T-cell (primary cell): Measurements from ENCODE around the gene CCDC88C. TPM values are rescaled to one million over a fixed set of nuclear protein-coding genes. Genes with fewer than 3 reads are reported as not detected.

ENCODE experiments used
- ATAC-seq, 4 experiments: fragments of 200-7000 bp in 3 of 4; fragments of 150-1000 bp in 1 of 4; cut with Tn5 transposase; replicated peaks in 1 of 4; 1 replicate in 3 of 4; 2 replicates in 1 of 4; pipeline ENCODE4 v1.10.0; 2021; ENCODE audit warnings: moderate library complexity in 3 of 4, mild to moderate bottlenecking in 2 of 4, moderate number of reproducible peaks in 1 of 4
- CTCF ChIA-PET, 2 donors: fragments of 300-600 bp; sonication (Branson Sonifier 250); formaldehyde crosslinking; loops; one replicate each; lab custom pipeline; 2022; ENCODE audit warnings: antibody characterized with exemption in 2 of 2; lab: Charles Lee
- POLR2A ChIA-PET, 2 donors: fragments of 300-600 bp; sonication (Branson Sonifier 250); formaldehyde crosslinking; loops; one replicate each; lab custom pipeline; 2022; ENCODE audit warnings: antibody characterized with exemption in 2 of 2; lab: Charles Lee
- DNase-seq, 35 experiments: peaks; one replicate each; pipeline versions ENCODE4 v3.0.0 to v3.0.0-alpha.2; 2013 to 2023
- H3K27ac ChIP-seq: one replicate; pipeline ENCODE4 v1.5.1; 2013; ENCODE audit warnings: low read length
- H3K27me3 ChIP-seq, 2 experiments: replicated peaks in 1 of 2; 1 replicate in 1 of 2; 2 replicates in 1 of 2; pipeline versions ENCODE4 v1.6.1 to v1.7.0; 2013; ENCODE audit warnings: low read length in 1 of 2, mixed read lengths in 1 of 2; ENCODE audit not compliant: control insufficient read depth in 2 of 2, insufficient read depth in 2 of 2; ENCODE audit errors: extremely low read depth in 1 of 2
- H3K36me3 ChIP-seq, 2 donors: 1 replicate in 1 of 2; 2 replicates in 1 of 2; pipeline versions ENCODE4 v1.6.1 to v1.7.0; 2013; ENCODE audit warnings: low read length in 1 of 2; ENCODE audit not compliant: control insufficient read depth in 2 of 2, insufficient read depth in 1 of 2; ENCODE audit errors: extremely low read depth in 1 of 2
- H3K4me1 ChIP-seq, 2 experiments: 1 replicate in 1 of 2; 2 replicates in 1 of 2; pipeline versions ENCODE4 v1.6.1 to v1.7.0; 2013; ENCODE audit warnings: low read length in 2 of 2, mixed read lengths in 1 of 2; ENCODE audit not compliant: insufficient read depth in 2 of 2, control insufficient read depth in 1 of 2; ENCODE audit errors: extremely low read depth in 1 of 2
- H3K4me3 ChIP-seq, 2 donors: 1 replicate in 1 of 2; 2 replicates in 1 of 2; pipeline versions ENCODE4 v1.5.1 to v1.7.0; 2013; ENCODE audit warnings: mild to moderate bottlenecking in 2 of 2, low read length in 1 of 2, moderate library complexity in 1 of 2; ENCODE audit not compliant: control insufficient read depth in 1 of 2; ENCODE audit errors: extremely low read depth in 1 of 2
- H3K9me3 ChIP-seq: 2 replicates; pipeline ENCODE4 v1.7.0; 2013
- H3K27ac Mint-ChIP-seq, 2 donors: one replicate each; pipeline ENCODE4 v1.8.0; 2020 to 2021; ENCODE audit warnings: mild to moderate bottlenecking in 2 of 2, mixed read lengths in 2 of 2
- H3K27me3 Mint-ChIP-seq, 2 donors: one replicate each; pipeline ENCODE4 v1.8.0; 2021 to 2022; ENCODE audit warnings: mixed read lengths in 2 of 2
- H3K36me3 Mint-ChIP-seq: one replicate; pipeline ENCODE4 v1.8.0; 2021; ENCODE audit warnings: mixed read lengths
- H3K4me1 Mint-ChIP-seq, 3 donors: one replicate each; pipeline ENCODE4 v1.8.0; 2020 to 2022; ENCODE audit warnings: mixed read lengths in 3 of 3, mild to moderate bottlenecking in 1 of 3
- H3K4me3 Mint-ChIP-seq, 3 donors: one replicate each; pipeline ENCODE4 v1.8.0; 2020 to 2022; ENCODE audit warnings: mild to moderate bottlenecking in 3 of 3, mixed read lengths in 3 of 3, moderate library complexity in 3 of 3
- H3K9me3 Mint-ChIP-seq, 3 donors: one replicate each; pipeline ENCODE4 v1.8.0; 2020 to 2022; ENCODE audit warnings: mixed read lengths in 3 of 3
- WGBS: methylation state at CpG from one replicate; pipeline ENCODE4 v1.1.5; 2013; ENCODE audit warnings: missing lambda C conversion rate; ENCODE audit not compliant: insufficient coverage; 5-methylcytosine and 5-hydroxymethylcytosine counted together
- total RNA-seq, 35 experiments: library from RNA in 6 of 35; stranded (reverse) in 6 of 35; fragments of 120-200 nt in 1 of 35; gene quantifications; one replicate each; pipeline versions ENCODE4 v1.2.1 to v1.2.4 and lab custom pipeline; 2013 to 2026

The CCDC88C gene
- total RNA-seq, 5 donors from 2014 or later (not counting 1 experiment from before 2014, with no cell fraction given) = 260 to 368 (median 275) TPM

DNA sequence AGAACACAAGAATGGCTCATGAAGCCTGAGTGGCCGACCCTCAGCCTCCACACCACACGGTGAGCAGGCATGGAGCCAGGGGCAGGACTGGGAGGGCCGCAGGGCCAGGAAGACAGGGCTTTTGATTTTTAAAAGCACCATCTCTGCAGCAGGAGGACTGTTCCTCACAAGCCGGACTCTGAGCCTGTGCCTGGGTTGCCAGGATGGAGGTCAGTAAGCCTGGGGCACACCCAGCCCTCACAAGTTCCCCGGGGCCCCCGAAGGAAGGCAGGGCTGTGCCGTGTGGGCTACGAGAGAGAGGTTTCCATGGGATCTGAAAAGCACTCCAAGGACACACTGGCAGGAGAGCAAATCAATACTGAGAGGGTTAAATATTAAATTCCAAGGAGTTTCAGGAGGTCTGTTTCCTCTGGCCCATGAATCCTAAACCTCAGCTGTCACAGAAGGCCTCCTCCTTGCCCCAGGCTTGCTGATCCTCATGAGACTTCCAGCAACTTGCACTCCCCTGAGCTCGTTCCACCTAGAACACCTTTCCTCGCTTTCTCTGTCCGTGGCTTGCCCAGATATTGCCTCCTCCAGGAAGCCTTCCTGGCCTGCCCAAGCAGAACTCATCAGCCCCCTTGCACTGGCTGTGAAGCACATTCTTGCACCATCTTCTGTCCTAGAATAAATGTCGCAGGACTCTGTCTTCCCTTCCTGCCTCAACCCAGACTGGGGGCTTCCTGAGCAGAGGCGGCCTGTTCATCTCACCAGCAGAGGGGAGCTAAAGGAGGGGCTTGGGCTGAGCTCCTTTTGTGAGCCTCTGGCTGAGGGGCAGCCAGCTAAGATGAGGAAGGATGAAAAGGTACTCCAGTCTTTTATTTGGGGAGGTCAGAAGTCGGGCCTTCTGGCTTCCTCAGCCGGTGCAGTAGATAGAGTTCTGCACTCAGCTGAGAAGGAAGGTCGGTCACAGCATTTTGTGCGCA is 64.6 kb downstream of the CCDC88C start:
- no peak for DNase-seq
- CTCF ChIA-PET = interaction anchor here (0.5 to 1.4 kb wide), 5 partner anchors 24 to 65 kb away, joined by 3 to 7 read pairs (median 5); partner anchors contain the start of gene CCDC88C (in 1 of the 2)
- H3K27ac Mint-ChIP-seq = peak overlapping the region; percentile 96 to 98
- peaks cover 7 to 36% of the 10 kb centered on the region in 2 donors for H3K36me3 ChIP-seq
- no peaks in the 10 kb centered on the region for H3K9me3 Mint-ChIP-seq
- H3K4me1 Mint-ChIP-seq = peaks cover 95 to 97% (median 95%) of the 10 kb centered on the region in 3 donors
- POLR2A ChIA-PET = interaction anchor here in 1 of 2 donors (0.5 kb wide), 1 partner anchor 15 kb away, joined by 3 read pairs; no protein-coding TSS in a partner anchor
- H3K27me3 ChIP-seq = no peaks in the 10 kb centered on the region
- no peak overlapping the region for H3K4me3 ChIP-seq
- peak overlapping the region; percentile 87 for H3K27ac ChIP-seq
- peak overlapping the region in 2 of 3 donors; percentile 35 to 87 for H3K4me3 Mint-ChIP-seq
- ATAC-seq = no peak
- peaks cover 17% of the 10 kb centered on the region for H3K36me3 Mint-ChIP-seq
- H3K9me3 ChIP-seq = no peaks in the 10 kb centered on the region
- peaks cover 59 to 97% of the 10 kb centered on the region in 2 experiments for H3K4me1 ChIP-seq
- WGBS = 82% methylated on average over 10 of the region's 17 CpGs
- H3K27me3 Mint-ChIP-seq = no peaks in the 10 kb centered on the region

DNA sequence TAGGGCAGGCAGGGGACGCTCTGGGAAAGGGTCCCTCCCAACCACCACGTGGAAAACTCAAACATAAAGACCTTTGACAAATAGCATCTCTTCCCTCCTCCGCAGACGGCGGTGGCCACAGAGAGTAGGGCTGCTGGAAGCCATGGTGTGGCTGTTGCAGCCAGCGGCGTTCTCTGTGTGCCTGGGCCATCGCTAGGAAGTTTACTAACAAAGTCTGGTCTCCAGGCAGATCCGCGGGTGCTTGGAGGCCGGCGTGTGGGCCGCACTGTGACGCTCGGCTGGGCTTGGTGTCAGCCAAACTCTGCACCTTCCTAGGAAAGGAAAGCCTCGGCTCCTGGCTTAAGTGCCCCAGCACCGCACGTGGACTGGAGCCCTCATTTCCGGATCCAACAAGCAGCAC is 65.6 kb downstream of the CCDC88C start:
- Mint-ChIP-seq H3K4me3 (peak overlapping the region; percentile 82 to 87 (median 83)), H3K27ac (peak overlapping the region; percentile 96 to 98), H3K27me3 (no peaks in the 10 kb centered on the region), H3K4me1 (peaks cover 89 to 98% (median 95%) of the 10 kb centered on the region in 3 donors), H3K9me3 (no peaks in the 10 kb centered on the region), H3K36me3 (peaks cover 15% of the 10 kb centered on the region)
- no peaks in the 10 kb centered on the region for H3K9me3 ChIP-seq
- POLR2A ChIA-PET = interaction anchor here (0.5 to 0.7 kb wide), 2 partner anchors 66 to 468 kb away, joined by 4 to 10 read pairs; partner anchors contain the start of gene CCDC88C (in 1 of the 2)
- peaks cover 7 to 29% of the 10 kb centered on the region in 2 donors for H3K36me3 ChIP-seq
- H3K27me3 ChIP-seq = no peaks in the 10 kb centered on the region
- CTCF ChIA-PET = interaction anchor here in 1 of 2 donors (1.2 kb wide), 1 partner anchor 29 kb away, joined by 3 read pairs; no protein-coding TSS in a partner anchor
- H3K4me1 ChIP-seq = peaks cover 59 to 91% of the 10 kb centered on the region in 2 experiments
- no peak overlapping the region for H3K4me3 ChIP-seq
- ATAC-seq = no peak
- peak overlapping the region; percentile 87 for H3K27ac ChIP-seq
- no peak for DNase-seq
- WGBS = 70% methylated on average over 15 of the region's 19 CpGs

GRCh38 chr14:91351512-91351862 is 66.1 kb downstream of the CCDC88C start:
- DNase-seq = no peak
- 55% methylated on average over 6 of the region's 10 CpGs for WGBS
- H3K4me1 ChIP-seq = peaks cover 56 to 91% of the 10 kb centered on the region in 2 experiments
- Mint-ChIP-seq H3K9me3 (no peaks in the 10 kb centered on the region), H3K27ac (peak overlapping the region; percentile 96 to 98), H3K36me3 (peaks cover 15% of the 10 kb centered on the region), H3K27me3 (no peaks in the 10 kb centered on the region), H3K4me1 (peaks cover 86 to 98% (median 95%) of the 10 kb centered on the region in 3 donors), H3K4me3 (peak overlapping the region; percentile 82 to 87 (median 83))
- no peaks in the 10 kb centered on the region for H3K9me3 ChIP-seq
- H3K36me3 ChIP-seq = peaks cover 10 to 26% of the 10 kb centered on the region in 2 donors
- ATAC-seq = peak in 1 of 4 experiments; percentile 3
- peak overlapping the region; percentile 87 for H3K27ac ChIP-seq
- H3K27me3 ChIP-seq = no peaks in the 10 kb centered on the region
- peak overlapping the region; percentile 31 to 55 for H3K4me3 ChIP-seq
- ChIA-PET CTCF (interaction anchor here (0.6 to 3.3 kb wide), 7 partner anchors 24 to 66 kb away, joined by 3 to 29 read pairs (median 3); partner anchors contain the start of gene CCDC88C (in 1 of the 2)), POLR2A (interaction anchor here (0.5 to 0.7 kb wide), 2 partner anchors 66 to 469 kb away, joined by 4 to 10 read pairs; partner anchors contain the start of gene CCDC88C (in 1 of the 2))

DNA sequence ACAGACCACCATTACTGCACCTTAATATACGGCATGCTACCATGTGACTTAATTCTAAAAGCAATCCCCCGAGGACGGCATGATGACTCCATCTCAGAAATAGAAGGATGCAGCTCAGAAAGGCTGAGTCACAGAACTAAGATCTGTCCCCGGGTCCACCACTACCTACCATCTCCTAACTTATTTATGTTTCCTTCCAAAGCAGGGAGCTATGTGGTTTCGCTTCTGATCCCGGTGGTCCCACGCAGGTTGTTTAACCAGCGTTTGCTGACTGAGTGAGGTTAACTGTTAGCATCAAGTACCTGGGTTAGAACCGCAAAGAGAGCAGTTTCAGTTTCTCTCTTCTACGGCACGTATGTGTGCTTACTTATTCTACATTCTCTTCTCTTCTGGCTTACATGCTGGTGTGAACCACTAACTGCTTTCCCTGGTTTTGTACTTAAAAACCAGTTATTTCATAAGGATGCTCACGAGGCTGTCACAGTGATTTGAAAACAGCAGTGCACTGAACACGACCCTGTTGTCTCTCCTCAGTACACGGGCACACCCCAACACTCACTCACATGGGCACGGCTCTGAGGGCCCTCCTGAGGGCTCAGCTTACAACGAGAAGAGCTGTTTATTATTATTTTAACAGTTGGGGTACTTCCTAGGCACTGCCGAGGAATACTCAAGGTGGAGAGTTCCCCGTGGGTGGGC is 66.7 kb downstream of the CCDC88C start:
- ATAC-seq (peak; percentile 62 to 75 (median 72)), DNase-seq (peak in 25 of 35 experiments; percentile 28 to 84 (median 47))
- peaks cover 86 to 98% (median 95%) of the 10 kb centered on the region in 3 donors for H3K4me1 Mint-ChIP-seq
- no peaks in the 10 kb centered on the region for H3K9me3 Mint-ChIP-seq
- H3K4me3 Mint-ChIP-seq = peak overlapping the region; percentile 82 to 87 (median 83)
- Histone ChIP-seq H3K27ac (peak overlapping the region; percentile 87), H3K4me1 (peaks cover 51 to 90% of the 10 kb centered on the region in 2 experiments), H3K4me3 (peak overlapping the region; percentile 31 to 55), H3K36me3 (peaks cover 8 to 26% of the 10 kb centered on the region in 2 donors), H3K27me3 (no peaks in the 10 kb centered on the region), H3K9me3 (no peaks in the 10 kb centered on the region)
- H3K27me3 Mint-ChIP-seq = no peaks in the 10 kb centered on the region
- H3K27ac Mint-ChIP-seq = peak overlapping the region; percentile 96 to 98
- H3K36me3 Mint-ChIP-seq = peaks cover 20% of the 10 kb centered on the region
- ChIA-PET POLR2A (interaction anchor here in 1 of 2 donors (0.6 to 1.6 kb wide), 3 partner anchors 26 to 689 kb away, joined by 3 to 8 read pairs (median 5); partner anchors contain the start of gene TRIP11), CTCF (interaction anchor here (0.6 to 3.3 kb wide), 12 partner anchors 11 to 178 kb away, joined by 3 to 29 read pairs (median 4); partner anchors contain the start of gene CCDC88C (in 1 of the 2))
- WGBS = under 1% methylated on average over 11 of the region's 18 CpGs

DNA sequence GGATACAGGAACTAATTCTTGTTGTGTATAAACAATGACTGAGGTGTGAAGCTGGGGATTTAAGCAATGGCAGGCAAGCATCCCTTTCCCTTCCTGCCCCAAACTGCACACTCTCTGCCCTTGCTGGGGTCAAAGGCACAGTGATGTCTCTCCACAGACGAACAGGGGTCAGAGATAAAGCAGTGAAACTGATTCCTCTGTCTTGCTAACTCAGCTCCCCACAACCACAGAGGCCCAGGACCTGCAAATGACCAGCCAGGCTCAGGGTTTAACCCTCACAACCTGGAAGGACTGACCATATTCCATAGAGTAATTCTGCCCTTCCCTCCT is 67.2 kb downstream of the CCDC88C start:
- 9% methylated on average over 1 of the region's 1 CpG for WGBS
- Mint-ChIP-seq H3K9me3 (no peaks in the 10 kb centered on the region), H3K4me1 (peaks cover 86 to 98% (median 95%) of the 10 kb centered on the region in 3 donors), H3K36me3 (peaks cover 22% of the 10 kb centered on the region), H3K27me3 (no peaks in the 10 kb centered on the region), H3K4me3 (peak overlapping the region; percentile 82 to 87 (median 83)), H3K27ac (peak overlapping the region; percentile 96 to 98)
- DNase-seq (no peak), ATAC-seq (no peak)
- H3K27me3 ChIP-seq = no peaks in the 10 kb centered on the region
- H3K36me3 ChIP-seq = peaks cover 7 to 26% of the 10 kb centered on the region in 2 donors
- peak overlapping the region; percentile 31 to 52 for H3K4me3 ChIP-seq
- ChIA-PET POLR2A (interaction anchor here (0.6 to 1.6 kb wide), 6 partner anchors 26 to 273 kb away, joined by 3 to 8 read pairs (median 5); no protein-coding TSS in a partner anchor), CTCF (interaction anchor here in 1 of 2 donors (0.7 to 3.3 kb wide), 12 partner anchors 10 to 77 kb away, joined by 3 to 29 read pairs (median 5); partner anchors contain the start of gene CCDC88C)
- H3K27ac ChIP-seq = peak overlapping the region; percentile 87
- no peaks in the 10 kb centered on the region for H3K9me3 ChIP-seq
- H3K4me1 ChIP-seq = peaks cover 46 to 86% of the 10 kb centered on the region in 2 experiments
